Vagina (tissue), 2 donors: Measurements from ENCODE around the gene FMNL2.

Source experiments
- CTCF ChIP-seq, 3 experiments: fragments of 450-650 bp in 2 of 3; fragments of 200-600 bp in 1 of 3; sonication (generic) in 1 of 3; IDR thresholded peaks; one replicate each; pipeline ENCODE4 v1.5.1; 2017 to 2019; ENCODE audit warnings: antibody characterized with exemption in 3 of 3, mild to moderate bottlenecking in 2 of 3, moderate library complexity in 2 of 3
- POLR2A ChIP-seq, 2 donors: fragments of 450-650 bp; IDR thresholded peaks; one replicate each; pipeline ENCODE4 v1.6.1; 2017; ENCODE audit warnings: antibody characterized with exemption in 2 of 2, mild to moderate bottlenecking in 2 of 2, moderate library complexity in 2 of 2
- POLR2AphosphoS5 ChIP-seq, 2 donors: sonication (generic); formaldehyde crosslinking; IDR thresholded peaks; one replicate each; pipeline ENCODE4 v1.9.0; 2017; ENCODE audit warnings: antibody characterized with exemption in 2 of 2, mild to moderate bottlenecking in 2 of 2, low read depth in 1 of 2; ENCODE audit not compliant: insufficient read depth in 1 of 2

GRCh38 chr2:152553518-152553917 is 218.5 kb downstream of the FMNL2 start:
- TF ChIP-seq POLR2A (IDR thresholded peaks at IDR 0.05) (no peak), CTCF (IDR thresholded peaks at IDR 0.05) (no peak), POLR2AphosphoS5 (IDR thresholded peaks at IDR 0.05; ENCODE audit: insufficient read depth in 1 of 2, low read depth in 1 of 2) (no peak)
